WTC11 (cell line): ENCODE data around the gene HDAC6. TPM values are rescaled to one million over a fixed set of nuclear protein-coding genes. Genes with fewer than 3 reads are reported as not detected.

Source experiments
- ATAC-seq: fragments of 200-7000 bp; cut with Tn5 transposase; 2 replicates; pipeline ENCODE4 v1.10.0; 2021; ENCODE audit warnings: mild to moderate bottlenecking, moderate library complexity
- CTCF ChIA-PET: fragments of 300-600 bp; sonication (Branson Sonifier 250); formaldehyde crosslinking; loops from one replicate; lab custom pipeline; 2021; ENCODE audit warnings: antibody characterized with exemption; lab: Charles Lee
- POLR2A ChIA-PET: fragments of 350-600 bp; sonication (Branson Sonifier 250); formaldehyde crosslinking; loops from one replicate; lab custom pipeline; 2021; ENCODE audit warnings: antibody characterized with exemption; lab: Charles Lee
- DNase-seq: peaks from one replicate; pipeline ENCODE4 v3.0.0; 2021; ENCODE audit warnings: low spot score
- H3K27ac Mint-ChIP-seq: 2 replicates; pipeline ENCODE4 v1.8.0; 2021; ENCODE audit warnings: mixed read lengths
- H3K27me3 Mint-ChIP-seq: 2 replicates; pipeline ENCODE4 v1.8.0; 2021; ENCODE audit warnings: low read depth, mild to moderate bottlenecking, moderate library complexity, mixed read lengths
- H3K36me3 Mint-ChIP-seq: 2 replicates; pipeline ENCODE4 v1.8.0; 2021; ENCODE audit warnings: mixed read lengths
- H3K4me1 Mint-ChIP-seq: 2 replicates; pipeline ENCODE4 v1.8.0; 2022; ENCODE audit warnings: mixed read lengths
- H3K4me3 Mint-ChIP-seq: 2 replicates; pipeline ENCODE4 v1.8.0; 2021; ENCODE audit warnings: mild to moderate bottlenecking, moderate library complexity, mixed read lengths
- H3K9me3 Mint-ChIP-seq: 2 replicates; pipeline ENCODE4 v1.8.0; 2021; ENCODE audit warnings: mixed read lengths
- ATF3 ChIP-seq: sonication (generic); formaldehyde crosslinking; conservative IDR thresholded peaks from 2 replicates; pipeline ENCODE4 v1.8.1; 2022; ENCODE audit warnings: mild to moderate bottlenecking, missing genetic modification reagents
- CDX4 ChIP-seq: fragments of 250-450 bp; sonication (Bioruptor Pico); IDR thresholded peaks from 2 replicates; pipeline ENCODE4 v1.9.0; 2021; ENCODE audit warnings: moderate library complexity, mild to moderate bottlenecking, inconsistent platforms, borderline replicate concordance
- E2F5 ChIP-seq: sonication (generic); formaldehyde crosslinking; IDR thresholded peaks from 2 replicates; pipeline ENCODE4 v1.8.1; 2022; ENCODE audit warnings: mild to moderate bottlenecking, moderate library complexity, missing genetic modification reagents
- ELF4 ChIP-seq: sonication (generic); formaldehyde crosslinking; IDR thresholded peaks from 2 replicates; pipeline ENCODE4 v1.8.1; 2022; ENCODE audit warnings: low read depth, mild to moderate bottlenecking, moderate library complexity, missing genetic modification reagents
- ERG ChIP-seq: fragments of 250-450 bp; sonication (Bioruptor Pico); IDR thresholded peaks from 2 replicates; pipeline ENCODE4 v1.8.0; 2021; ENCODE audit warnings: mild to moderate bottlenecking
- ESRRA ChIP-seq: sonication (generic); formaldehyde crosslinking; IDR thresholded peaks from 2 replicates; pipeline ENCODE4 v1.8.1; 2022; ENCODE audit warnings: mild to moderate bottlenecking, missing genetic modification reagents, borderline replicate concordance
- FOXK1 ChIP-seq: sonication (generic); formaldehyde crosslinking; IDR thresholded peaks from 2 replicates; pipeline ENCODE4 v1.8.0; 2022; ENCODE audit warnings: mild to moderate bottlenecking, moderate library complexity, missing genetic modification reagents
- GRHL2 ChIP-seq: fragments of 250-450 bp; sonication (Bioruptor Pico); IDR thresholded peaks from 2 replicates; pipeline ENCODE4 v1.8.0; 2022; ENCODE audit warnings: mild to moderate bottlenecking, moderate library complexity; ENCODE audit not compliant: insufficient replicate concordance, severe bottlenecking
- MYBL2 ChIP-seq: sonication (generic); formaldehyde crosslinking; IDR thresholded peaks from 2 replicates; pipeline ENCODE4 v1.8.1; 2023; ENCODE audit warnings: mild to moderate bottlenecking, moderate library complexity, missing genetic modification reagents
- NFYB ChIP-seq: sonication (generic); formaldehyde crosslinking; conservative IDR thresholded peaks from 2 replicates; pipeline ENCODE4 v1.8.0; 2022; ENCODE audit warnings: low read depth, missing genetic modification reagents
- OVOL2 ChIP-seq: fragments of 250-450 bp; sonication (Bioruptor Pico); IDR thresholded peaks from 2 replicates; pipeline ENCODE4 v1.9.0; 2021; ENCODE audit warnings: mild to moderate bottlenecking, borderline replicate concordance
- PRDM15 ChIP-seq: sonication (generic); formaldehyde crosslinking; IDR thresholded peaks from 2 replicates; pipeline ENCODE4 v1.8.0; 2022; ENCODE audit warnings: missing genetic modification reagents
- SMAD3 ChIP-seq: sonication (generic); formaldehyde crosslinking; IDR thresholded peaks from 2 replicates; pipeline ENCODE4 v1.8.0; 2022; ENCODE audit warnings: missing genetic modification reagents, mild to moderate bottlenecking, borderline replicate concordance
- STAT6 ChIP-seq: sonication (generic); formaldehyde crosslinking; conservative IDR thresholded peaks from 2 replicates; pipeline ENCODE4 v1.8.1; 2023; ENCODE audit warnings: mild to moderate bottlenecking, low read depth, missing genetic modification reagents, moderate library complexity
- ZBTB43 ChIP-seq: sonication (generic); formaldehyde crosslinking; IDR thresholded peaks from 2 replicates; pipeline ENCODE4 v1.8.1; 2023; ENCODE audit warnings: mild to moderate bottlenecking, missing genetic modification reagents
- ZSCAN18 ChIP-seq: fragments of 250-450 bp; sonication (Bioruptor Pico); IDR thresholded peaks from 2 replicates; pipeline ENCODE4 v2.1.2; 2022; ENCODE audit warnings: mild to moderate bottlenecking, moderate library complexity
- total RNA-seq: library from RNA; stranded (reverse); gene quantifications from 3 replicates; pipeline ENCODE4 v1.2.3, GENCODE V29; 2021

Gene HDAC6
- total RNA-seq, 1 experiment from 2014 or later = 58.5 TPM

GRCh38 chrX:48839686-48840085 is 37.8 kb downstream of the HDAC6 start:
- CTCF ChIA-PET = no interaction called here
- H3K27ac Mint-ChIP-seq = no peak overlapping the region

GRCh38 chrX:48848847-48849246 is 47.0 kb downstream of the HDAC6 start:
- H3K27ac Mint-ChIP-seq = no peak overlapping the region
- DNase-seq (no peak), ATAC-seq (no peak)
- POLR2A ChIA-PET = no interaction called here
- no peak overlapping the region for H3K4me3 Mint-ChIP-seq
- CTCF ChIA-PET = no interaction called here
- no peaks in the 10 kb centered on the region; the same call in 1 of the 2 replicates for H3K27me3 Mint-ChIP-seq
- H3K9me3 Mint-ChIP-seq = peaks cover 20% of the 10 kb centered on the region
- H3K4me1 Mint-ChIP-seq = no peaks in the 10 kb centered on the region
- TF ChIP-seq ESRRA (CRISPR knock-in tag) = no peak
- TF ChIP-seq ZBTB43 (CRISPR knock-in tag) = no peak
- TF ChIP-seq ZSCAN18 (CRISPR knock-in tag) = no peak
- no peak for TF ChIP-seq CDX4 (CRISPR knock-in tag)
- no peak for TF ChIP-seq FOXK1 (CRISPR knock-in tag)
- no peak for TF ChIP-seq PRDM15
- no peak for TF ChIP-seq ATF3
- no peak for TF ChIP-seq NFYB (CRISPR knock-in tag)
- TF ChIP-seq MYBL2 = no peak
- TF ChIP-seq OVOL2 (CRISPR knock-in tag) = no peak
- TF ChIP-seq SMAD3 (CRISPR knock-in tag) = no peak
- no peak for TF ChIP-seq ERG
- TF ChIP-seq, all 79 proteins: peak for 0
- H3K36me3 Mint-ChIP-seq = peaks cover 16% of the 10 kb centered on the region

More at GRCh38 chrX:48839686-48840085, 37.8 kb downstream of the HDAC6 start:
- no peaks in the 10 kb centered on the region for H3K9me3 Mint-ChIP-seq
- H3K36me3 Mint-ChIP-seq = no peaks in the 10 kb centered on the region
- no peak overlapping the region for H3K4me3 Mint-ChIP-seq
- peaks cover 19% of the 10 kb centered on the region for H3K27me3 Mint-ChIP-seq
- DNase-seq (no peak), ATAC-seq (no peak)
- TF ChIP-seq STAT6 (CRISPR knock-in tag) (no peak), ELF4 (CRISPR knock-in tag) (no peak), E2F5 (CRISPR knock-in tag) (no peak), GRHL2 (CRISPR knock-in tag) (no peak)
- H3K4me1 Mint-ChIP-seq = peaks cover 3% of the 10 kb centered on the region
- POLR2A ChIA-PET = no interaction called here
